ENCODE data around the gene GMDS. TPM values are rescaled to one million over a fixed set of nuclear protein-coding genes. Genes with fewer than 3 reads are reported as not detected.

Gene GMDS
- total RNA-seq, 3 donors from 2014 or later (not counting 1 experiment from before 2014, with no cell fraction given) = 23.6 to 31.0 (median 26.4) TPM

DNA sequence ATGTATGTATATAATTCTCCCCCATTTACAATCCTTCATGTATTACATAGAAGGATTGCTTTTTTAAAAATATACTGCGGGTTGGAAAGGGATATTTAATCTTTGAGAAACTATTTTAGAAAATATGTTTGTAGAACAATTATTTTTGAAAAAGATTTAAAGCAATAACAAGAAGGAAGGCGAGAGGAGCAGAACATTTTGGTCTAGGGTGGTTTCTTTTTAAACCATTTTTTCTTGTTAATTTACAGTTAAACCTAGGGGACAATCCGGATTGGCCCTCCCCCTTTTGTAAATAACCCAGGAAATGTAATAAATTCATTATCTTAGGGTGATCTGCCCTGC, 632.1 kb downstream of the GMDS start:
- no peak overlapping the region for H3K27ac Mint-ChIP-seq

GRCh38 chr6:1612974-1613306, 632.5 kb downstream of the GMDS start:
- Histone ChIP-seq H3K4me3 (ENCODE audit: low read length) (no peak overlapping the region), H3K36me3 (ENCODE audit: control insufficient read depth, insufficient read depth, low read length) (no peaks in the 10 kb centered on the region), H3K4me1 (ENCODE audit: control insufficient read depth, insufficient read depth, low read length) (peaks cover 37% of the 10 kb centered on the region), H3K27me3 (ENCODE audit: control insufficient read depth, insufficient read depth, low read length) (peaks cover 54% of the 10 kb centered on the region), H3K9me3 (ENCODE audit: control insufficient read depth, insufficient read depth, low read length) (no peaks in the 10 kb centered on the region), H3K27ac (ENCODE audit: low read length) (no peak overlapping the region)
- no peak for ATAC-seq
- H3K4me3 Mint-ChIP-seq = peak overlapping the region; percentile 91
- peaks cover 22 to 23% of the 10 kb centered on the region in 2 donors for H3K4me1 Mint-ChIP-seq
- 65% methylated on average over 7 of the region's 7 CpGs for WGBS (ENCODE audit: insufficient coverage)
- TF ChIP-seq CTCF (IDR thresholded peaks at IDR 0.05) = no peak
- H3K27ac Mint-ChIP-seq = no peak overlapping the region
- no peak for DNase-seq
- intact Hi-C loops (cut with micrococcal nuclease) = no loop called here
- peaks cover 34 to 47% of the 10 kb centered on the region in 2 donors for H3K27me3 Mint-ChIP-seq (ENCODE audit: low read depth in 2 of 2)
- H3K9me3 Mint-ChIP-seq = no peaks in the 10 kb centered on the region
- H3K36me3 Mint-ChIP-seq = no peaks in the 10 kb centered on the region

More for the DNA sequence above, 632.1 kb downstream of the GMDS start:
- Mint-ChIP-seq H3K27me3 (ENCODE audit: low read depth in 2 of 2) (peaks cover 34 to 47% of the 10 kb centered on the region in 2 donors), H3K4me1 (peaks cover 19% of the 10 kb centered on the region in 2 donors), H3K4me3 (peak overlapping the region; percentile 91), H3K36me3 (no peaks in the 10 kb centered on the region), H3K9me3 (no peaks in the 10 kb centered on the region)
- H3K27me3 ChIP-seq (ENCODE audit: control insufficient read depth, insufficient read depth, low read length) = peaks cover 53% of the 10 kb centered on the region
- H3K27ac ChIP-seq (ENCODE audit: low read length) = no peak overlapping the region
- ATAC-seq (no peak), DNase-seq (no peak)
- peaks cover 33% of the 10 kb centered on the region for H3K4me1 ChIP-seq (ENCODE audit: control insufficient read depth, insufficient read depth, low read length)
- 67% methylated on average over 2 of the region's 3 CpGs for WGBS (ENCODE audit: insufficient coverage)
- H3K36me3 ChIP-seq (ENCODE audit: control insufficient read depth, insufficient read depth, low read length) = no peaks in the 10 kb centered on the region
- no peaks in the 10 kb centered on the region for H3K9me3 ChIP-seq (ENCODE audit: control insufficient read depth, insufficient read depth, low read length)
- intact Hi-C loops (cut with micrococcal nuclease) = no loop called here
- no peak for TF ChIP-seq CTCF (IDR thresholded peaks at IDR 0.05)
- H3K4me3 ChIP-seq (ENCODE audit: low read length) = no peak overlapping the region

GRCh38 chr6:1612299-1612973, 633.0 kb downstream of the GMDS start:
- Mint-ChIP-seq H3K4me1 (peaks cover 27 to 28% of the 10 kb centered on the region in 2 donors), H3K4me3 (peak overlapping the region; percentile 91), H3K9me3 (no peaks in the 10 kb centered on the region), H3K27ac (peak overlapping the region; percentile 41 to 48), H3K36me3 (no peaks in the 10 kb centered on the region), H3K27me3 (ENCODE audit: low read depth in 2 of 2) (peaks cover 30 to 47% of the 10 kb centered on the region in 2 donors)
- Histone ChIP-seq H3K36me3 (ENCODE audit: control insufficient read depth, insufficient read depth, low read length) (no peaks in the 10 kb centered on the region), H3K9me3 (ENCODE audit: control insufficient read depth, insufficient read depth, low read length) (no peaks in the 10 kb centered on the region), H3K27ac (ENCODE audit: low read length) (no peak overlapping the region), H3K27me3 (ENCODE audit: control insufficient read depth, insufficient read depth, low read length) (peaks cover 56% of the 10 kb centered on the region), H3K4me1 (ENCODE audit: control insufficient read depth, insufficient read depth, low read length) (peaks cover 42% of the 10 kb centered on the region), H3K4me3 (ENCODE audit: low read length) (peak overlapping the region; percentile 17)
- WGBS (ENCODE audit: insufficient coverage) = 38% methylated on average over 5 of the region's 10 CpGs
- TF ChIP-seq CTCF (IDR thresholded peaks at IDR 0.05) = no peak
- ATAC-seq (no peak), DNase-seq (peak in 1 of 2 donors; percentile 20)
- intact Hi-C loops (cut with micrococcal nuclease) = no loop called here
